Activated CD4-positive, alpha-beta T cell treated with anti-CD3 and anti-CD28 coated beads for 36 hours (primary cell): ENCODE results near the gene GARRE1. TPM values are rescaled to one million over a fixed set of nuclear protein-coding genes. Genes with fewer than 3 reads are reported as not detected.
A peak's percentile ranks its signal among the peaks of the same experiment; 100 is the strongest.
"Not testable (repeated sequence)": the region's sequence is repeated elsewhere in the genome, so short reads cannot be mapped to it uniquely, and the experiment has no call there.

Experiments
- ATAC-seq: fragments of 200-7000 bp; cut with Tn5 transposase; one replicate; pipeline ENCODE4 v1.10.0; 2021; ENCODE audit warnings: mild to moderate bottlenecking, moderate library complexity
- CTCF ChIA-PET: fragments of 350-600 bp; sonication (Branson Sonifier 250); formaldehyde crosslinking; loops from one replicate; lab custom pipeline; 2021; ENCODE audit warnings: antibody characterized with exemption; lab: Charles Lee
- POLR2A ChIA-PET: fragments of 350-600 bp; sonication (Branson Sonifier 250); formaldehyde crosslinking; loops from one replicate; lab custom pipeline; 2021; ENCODE audit warnings: antibody characterized with exemption, inconsistent platforms; lab: Charles Lee
- DNase-seq: peaks from one replicate; pipeline ENCODE4 v3.0.0-alpha.2; 2020
- H3K27ac Mint-ChIP-seq: one replicate; pipeline ENCODE4 v1.8.0; 2021; ENCODE audit warnings: mixed read lengths
- H3K27me3 Mint-ChIP-seq: one replicate; pipeline ENCODE4 v1.8.0; 2021; ENCODE audit warnings: mixed read lengths
- H3K36me3 Mint-ChIP-seq: one replicate; pipeline ENCODE4 v1.8.0; 2021; ENCODE audit warnings: low read depth, mixed read lengths
- H3K4me1 Mint-ChIP-seq: one replicate; pipeline ENCODE4 v1.8.0; 2021; ENCODE audit warnings: mixed read lengths
- H3K4me3 Mint-ChIP-seq: one replicate; pipeline ENCODE4 v1.8.0; 2021; ENCODE audit warnings: mild to moderate bottlenecking, moderate library complexity, mixed read lengths
- H3K9me3 Mint-ChIP-seq: one replicate; pipeline ENCODE4 v1.8.0; 2021; ENCODE audit warnings: low read depth, mixed read lengths
- intact Hi-C, 2 experiments: fragments of 100-400 bp; cut with DNase I in 1 of 2; cut with micrococcal nuclease in 1 of 2; formaldehyde crosslinking; loops; one replicate each; pipeline versions ENCODE4 v1.14.2 to v1.15.1; 2022 to 2024; cut with DNase I, micrococcal nuclease
- total RNA-seq, 2 experiments: library from RNA; stranded (reverse); gene quantifications; one replicate each; pipeline ENCODE4 v1.2.3, GENCODE V29; 2021

GARRE1 gene
- total RNA-seq, 2 experiments from 2014 or later: 14.6 to 16.1 TPM

DNA sequence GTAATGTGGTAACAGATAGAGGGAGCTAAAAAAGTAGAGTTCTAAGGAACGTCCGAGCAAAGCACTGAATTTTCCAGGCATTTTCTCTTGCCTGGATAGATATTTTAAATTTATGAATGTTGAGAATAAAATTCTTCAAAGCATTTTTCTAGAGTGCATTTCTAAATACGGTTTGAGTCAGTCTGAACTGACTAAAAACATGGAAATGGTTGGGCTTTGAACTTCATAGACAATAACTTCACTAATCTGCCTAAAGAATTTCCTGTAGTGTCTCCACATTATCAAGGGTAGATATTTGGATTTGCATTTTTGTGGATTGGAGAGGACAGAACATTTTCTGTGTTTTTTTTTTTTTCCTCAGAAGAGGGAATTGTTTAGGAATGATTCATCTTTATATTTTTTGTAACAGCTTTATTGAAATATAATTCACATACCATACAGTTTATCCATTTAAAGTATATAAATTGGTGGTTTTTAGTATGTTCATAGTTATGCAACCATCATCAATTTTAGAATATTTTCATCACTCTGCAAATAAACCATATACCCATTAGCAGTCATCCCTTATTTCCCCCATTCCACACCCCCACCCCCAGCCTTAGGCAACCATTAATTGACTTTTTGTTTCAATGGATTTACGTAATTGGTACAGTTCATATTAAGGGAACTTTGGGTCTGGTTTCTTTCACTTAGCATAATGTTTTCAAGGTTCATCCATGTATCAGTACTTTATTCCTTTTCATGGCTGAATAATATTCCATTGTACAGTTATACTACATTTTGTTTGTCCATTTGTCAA, 20.7 kb downstream of the GARRE1 start:
- ChIA-PET CTCF (interaction anchor here (0.6 to 1.0 kb wide), 2 partner anchors 12 to 18 kb away, joined by 3 to 4 read pairs; no protein-coding TSS in a partner anchor), POLR2A (no interaction called here)
- Mint-ChIP-seq H3K36me3 (peaks cover 25% of the 10 kb centered on the region), H3K27ac (peak overlapping the region; percentile 11), H3K4me1 (peaks cover 74% of the 10 kb centered on the region), H3K27me3 (no peaks in the 10 kb centered on the region), H3K4me3 (no peak overlapping the region), H3K9me3 (peaks cover 3% of the 10 kb centered on the region)
- intact Hi-C loops: loop anchor here (5.0 to 10.0 kb wide), 3 partner anchors 42 to 900 kb away; partner anchors contain the start of genes CEBPG (in 1 of the 2) and LSM14A (in 1 of the 2)
- ATAC-seq (no peak), DNase-seq (no peak)

DNA sequence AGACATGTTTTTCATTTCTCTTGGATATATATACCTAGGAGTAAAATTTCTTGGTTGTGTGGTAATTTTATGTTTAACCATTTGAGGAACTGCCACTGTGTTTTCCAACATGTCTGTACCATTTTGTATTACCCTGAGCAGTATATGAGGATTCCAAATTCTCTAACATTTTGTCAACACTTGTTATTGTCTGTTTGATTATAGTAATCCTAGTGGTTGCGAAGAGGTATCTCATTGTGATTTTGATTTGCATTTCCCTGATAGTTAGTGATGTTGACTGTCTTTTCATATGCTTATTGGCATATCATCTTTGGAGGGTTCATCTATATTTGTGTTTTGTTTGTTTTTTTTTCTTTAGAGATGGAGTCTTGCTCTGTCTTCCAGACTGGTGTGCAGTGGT, 21.4 kb downstream of the GARRE1 start:
- Mint-ChIP-seq H3K27ac (no peak overlapping the region), H3K36me3 (peaks cover 21% of the 10 kb centered on the region), H3K9me3 (peaks cover 3% of the 10 kb centered on the region), H3K4me3 (no peak overlapping the region), H3K4me1 (peaks cover 67% of the 10 kb centered on the region), H3K27me3 (no peaks in the 10 kb centered on the region)
- DNase-seq (no peak), ATAC-seq (no peak)
- intact Hi-C loops: loop anchor here in 1 of 2 experiments (10.0 kb wide), 1 partner anchor 901 kb away; the partner anchor contains the start of gene CEBPG
- ChIA-PET POLR2A (no interaction called here), CTCF (interaction anchor here (0.6 to 1.1 kb wide), 2 partner anchors 54 to 1222 kb away, joined by 3 read pairs; no protein-coding TSS in a partner anchor)

DNA sequence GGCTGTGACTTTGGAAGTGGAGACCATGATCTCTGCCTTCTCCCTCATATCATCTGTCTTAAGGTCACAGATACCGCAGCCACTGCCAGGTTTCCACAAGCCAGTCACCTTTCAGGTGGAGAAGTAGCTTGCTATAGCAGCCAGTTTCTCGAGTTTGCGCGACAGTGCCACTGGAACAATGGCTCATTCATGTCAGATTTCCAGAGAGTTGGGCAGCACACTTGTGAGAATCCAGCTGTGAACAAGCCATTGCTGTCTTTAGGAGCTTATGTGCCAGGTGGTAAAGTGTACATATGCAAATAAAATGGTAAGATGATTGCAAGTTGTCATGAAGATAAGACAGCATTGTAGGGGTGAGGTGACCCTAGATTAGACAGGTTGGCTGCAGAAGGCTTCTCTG, 22.3 kb downstream of the GARRE1 start:
- no peak for DNase-seq
- ChIA-PET POLR2A (interaction anchor here (0.7 kb wide), 1 partner anchor 20 kb away, joined by 4 read pairs; no protein-coding TSS in a partner anchor), CTCF (interaction anchor here (0.6 to 1.2 kb wide), 5 partner anchors 16 to 1221 kb away, joined by 3 to 4 read pairs (median 3); no protein-coding TSS in a partner anchor)
- ATAC-seq: peak; percentile 10
- H3K4me1 Mint-ChIP-seq: peaks cover 65% of the 10 kb centered on the region
- H3K9me3 Mint-ChIP-seq: peaks cover 3% of the 10 kb centered on the region
- no peaks in the 10 kb centered on the region for H3K27me3 Mint-ChIP-seq
- peak overlapping the region; percentile 69 for H3K27ac Mint-ChIP-seq
- peaks cover 23% of the 10 kb centered on the region for H3K36me3 Mint-ChIP-seq
- intact Hi-C loops: loop anchor here in 1 of 2 experiments (10.0 kb wide), 1 partner anchor 902 kb away; the partner anchor contains the start of gene CEBPG
- H3K4me3 Mint-ChIP-seq: peak overlapping the region; percentile 41

DNA sequence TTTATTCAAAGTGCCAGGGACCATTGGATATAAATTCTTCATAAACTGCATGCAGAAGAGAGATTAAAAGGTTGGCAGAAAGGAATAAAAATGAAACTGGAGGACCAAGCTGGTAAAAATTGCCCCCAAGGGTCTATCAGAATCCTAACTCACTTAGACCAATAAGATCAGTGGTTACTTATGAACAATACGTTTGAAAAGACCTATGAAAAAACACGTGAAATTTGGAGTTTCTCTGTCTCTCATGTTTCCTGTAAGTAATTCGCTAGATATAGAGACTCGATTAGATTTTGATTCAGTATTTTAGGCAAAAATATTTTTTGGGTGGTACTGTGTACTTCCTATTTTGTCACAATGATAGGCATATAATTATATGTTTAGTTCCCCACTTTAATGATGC, 22.9 kb downstream of the GARRE1 start:
- peaks cover 65% of the 10 kb centered on the region for H3K4me1 Mint-ChIP-seq
- no peaks in the 10 kb centered on the region for H3K27me3 Mint-ChIP-seq
- ChIA-PET POLR2A (interaction anchor here (0.7 kb wide), 1 partner anchor 19 kb away, joined by 4 read pairs; no protein-coding TSS in a partner anchor), CTCF (interaction anchor here (1.2 kb wide), 1 partner anchor 15 kb away, joined by 3 read pairs; no protein-coding TSS in a partner anchor)
- DNase-seq (no peak), ATAC-seq (peak; percentile 16)
- peaks cover 23% of the 10 kb centered on the region for H3K36me3 Mint-ChIP-seq
- intact Hi-C loops: loop anchor here in 1 of 2 experiments (10.0 kb wide), 1 partner anchor 902 kb away; the partner anchor contains the start of gene CEBPG
- H3K9me3 Mint-ChIP-seq: peaks cover 3% of the 10 kb centered on the region
- H3K4me3 Mint-ChIP-seq: peak overlapping the region; percentile 41
- H3K27ac Mint-ChIP-seq: peak overlapping the region; percentile 69

DNA sequence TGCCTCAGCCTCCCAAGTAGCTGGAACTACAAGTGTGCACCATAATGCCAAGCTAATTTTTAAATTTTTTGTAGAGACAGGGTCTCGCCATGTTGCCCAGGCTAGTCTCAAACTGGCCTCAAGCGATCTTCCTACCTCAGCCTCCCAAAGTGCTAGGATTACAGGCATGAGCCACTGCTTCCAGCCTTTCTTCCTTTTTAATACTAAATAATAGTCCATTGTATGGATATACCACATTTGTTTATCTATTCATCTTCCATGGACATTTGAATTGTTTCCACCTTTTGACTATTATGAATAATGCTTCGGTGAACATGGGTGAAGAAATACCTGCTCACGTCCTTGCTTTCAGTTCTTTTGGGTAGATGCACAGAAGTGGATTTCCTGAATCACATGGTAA, 24.4 kb downstream of the GARRE1 start:
- Mint-ChIP-seq H3K27me3 (no peaks in the 10 kb centered on the region), H3K36me3 (peaks cover 16% of the 10 kb centered on the region), H3K9me3 (peaks cover 3% of the 10 kb centered on the region), H3K27ac (peak overlapping the region; percentile 43), H3K4me3 (no peak overlapping the region), H3K4me1 (peaks cover 63% of the 10 kb centered on the region)
- ChIA-PET CTCF (no interaction called here), POLR2A (no interaction called here)
- DNase-seq: no peak
- intact Hi-C loops: loop anchor here in 1 of 2 experiments (10.0 kb wide), 1 partner anchor 904 kb away; the partner anchor contains the start of gene CEBPG
- no peak for ATAC-seq

DNA sequence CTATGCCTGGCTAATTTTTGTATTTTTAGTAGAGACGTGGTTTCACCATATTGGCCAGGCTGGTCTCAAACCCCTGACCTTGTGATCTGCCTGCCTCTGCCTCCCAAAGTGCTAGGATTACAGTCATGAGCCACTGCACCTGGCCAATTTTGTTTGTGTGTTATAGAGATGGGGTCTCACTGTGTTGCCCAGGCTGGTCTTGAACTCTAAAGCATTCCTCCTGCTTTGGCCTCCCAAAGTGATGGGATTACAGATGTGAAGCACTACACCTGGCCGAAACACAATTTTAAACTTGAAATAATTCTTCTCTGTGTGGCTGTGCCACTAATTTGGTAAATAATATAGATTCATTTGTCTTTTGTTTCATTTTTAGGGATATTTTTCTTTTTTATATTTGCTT, 27.1 kb downstream of the GARRE1 start:
- ATAC-seq, DNase-seq, intact Hi-C loops, H3K9me3 Mint-ChIP-seq, H3K27ac Mint-ChIP-seq, H3K4me3 Mint-ChIP-seq, H3K27me3 Mint-ChIP-seq, CTCF ChIA-PET: not testable (repeated sequence)
- Mint-ChIP-seq H3K4me1 (peaks cover 43% of the 10 kb centered on the region), H3K36me3 (peaks cover 13% of the 10 kb centered on the region)
- POLR2A ChIA-PET: interaction anchor here (0.5 kb wide), 1 partner anchor 25 kb away, joined by 3 read pairs; no protein-coding TSS in a partner anchor

DNA sequence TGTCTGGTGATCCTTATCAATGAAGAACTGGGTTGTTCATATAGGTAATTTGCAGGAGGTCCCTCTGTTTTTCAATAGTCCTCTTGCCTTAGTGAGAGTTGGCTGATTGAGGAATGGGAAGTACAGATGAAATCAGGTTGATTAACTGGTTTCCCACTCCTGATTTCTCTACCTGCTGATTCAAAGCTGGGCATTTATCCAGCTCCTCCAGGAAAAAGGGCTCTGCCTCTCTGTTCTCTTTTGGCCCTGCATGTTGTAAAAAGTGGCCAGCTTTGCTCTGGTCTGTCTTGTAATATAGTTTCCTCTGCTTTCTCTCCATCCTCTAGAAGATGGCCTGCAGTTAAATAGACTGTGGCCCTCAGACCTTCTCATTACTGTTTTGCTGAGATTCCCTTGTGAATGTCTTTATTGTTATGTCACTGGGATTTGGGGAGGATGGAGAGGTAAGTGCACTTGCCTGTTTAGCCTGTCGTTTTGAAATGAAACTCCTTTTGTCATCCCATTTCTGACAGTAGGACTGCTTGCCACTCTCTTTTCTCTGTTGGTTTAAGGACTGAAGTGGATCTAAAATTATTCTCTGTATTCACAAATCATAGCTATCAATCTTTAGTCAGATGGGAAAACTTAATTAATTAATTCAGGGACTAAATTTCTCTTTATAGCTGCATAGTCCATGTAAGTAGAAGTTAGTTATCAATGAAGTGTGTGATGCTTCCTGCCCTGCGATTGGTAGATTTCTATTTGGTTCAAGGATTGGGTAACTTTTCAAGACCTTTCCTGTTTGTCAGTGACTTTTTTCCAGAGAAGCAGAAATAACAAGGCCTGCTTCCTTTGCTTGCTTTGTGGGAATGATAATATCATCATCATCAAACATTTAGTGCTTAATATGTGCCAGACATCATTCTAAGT, 28.5 kb downstream of the GARRE1 start:
- H3K4me3 Mint-ChIP-seq: no peak overlapping the region
- H3K36me3 Mint-ChIP-seq: peaks cover 18% of the 10 kb centered on the region
- no peak overlapping the region for H3K27ac Mint-ChIP-seq
- ATAC-seq (no peak), DNase-seq (no peak)
- no peaks in the 10 kb centered on the region for H3K27me3 Mint-ChIP-seq
- peaks cover 37% of the 10 kb centered on the region for H3K4me1 Mint-ChIP-seq
- no peaks in the 10 kb centered on the region for H3K9me3 Mint-ChIP-seq
- intact Hi-C loops: no loop called here
- CTCF ChIA-PET: interaction anchor here (0.6 to 1.0 kb wide), 4 partner anchors 60 to 1239 kb away, joined by 3 read pairs; no protein-coding TSS in a partner anchor
- POLR2A ChIA-PET: no interaction called here

DNA sequence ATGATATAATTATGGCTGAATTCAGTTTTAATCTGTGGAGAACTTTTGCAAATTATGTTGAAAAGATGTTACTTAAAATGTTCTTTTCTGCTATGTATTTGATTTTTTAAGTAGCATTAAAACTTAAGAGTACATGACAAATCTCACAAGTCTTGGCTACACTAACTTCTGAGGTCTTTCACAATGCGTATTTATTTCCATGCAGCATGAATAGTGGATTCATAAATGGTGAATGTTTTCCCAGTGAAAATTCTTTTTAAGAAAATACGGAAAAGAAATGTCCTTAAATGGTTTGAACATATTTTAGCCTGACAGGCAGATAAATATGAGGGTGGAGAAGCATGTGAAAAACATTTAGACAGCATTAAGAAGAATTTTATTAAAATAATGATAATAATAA, 30.2 kb downstream of the GARRE1 start:
- H3K27me3 Mint-ChIP-seq: no peaks in the 10 kb centered on the region
- H3K36me3 Mint-ChIP-seq: peaks cover 20% of the 10 kb centered on the region
- no peak overlapping the region for H3K27ac Mint-ChIP-seq
- intact Hi-C loops: no loop called here
- no peak for ATAC-seq
- no peak for DNase-seq
- no peaks in the 10 kb centered on the region for H3K9me3 Mint-ChIP-seq
- ChIA-PET POLR2A (interaction anchor here (0.7 kb wide), 1 partner anchor 67 kb away, joined by 5 read pairs; no protein-coding TSS in a partner anchor), CTCF (no interaction called here)
- H3K4me3 Mint-ChIP-seq: no peak overlapping the region
- peaks cover 39% of the 10 kb centered on the region for H3K4me1 Mint-ChIP-seq

DNA sequence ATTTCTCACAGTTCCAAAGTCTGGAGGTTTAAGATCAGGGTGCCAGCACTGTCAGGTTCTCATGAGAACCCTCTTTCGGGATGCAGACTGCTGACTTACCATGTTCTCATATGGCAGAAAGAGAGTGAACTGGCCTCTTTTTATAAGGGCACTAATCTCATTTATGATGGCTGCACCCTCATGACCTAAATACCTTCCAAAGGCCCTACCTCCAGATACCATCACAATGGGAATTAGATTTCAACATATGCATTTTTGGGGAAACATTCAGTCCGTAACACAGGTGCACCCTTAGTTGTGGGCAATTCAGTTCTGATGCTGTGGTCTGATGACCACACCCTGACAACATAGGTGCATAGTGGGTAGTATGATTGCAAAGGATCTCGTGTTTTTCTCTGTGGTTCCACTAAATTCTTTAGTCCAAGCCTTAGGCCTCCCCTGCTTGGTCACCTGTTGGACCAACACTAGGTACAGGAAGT, 33.3 kb downstream of the GARRE1 start:
- intact Hi-C loops: loop anchor here (1.0 to 2.0 kb wide), 2 partner anchors 17 kb away; no protein-coding TSS in a partner anchor
- ChIA-PET CTCF (interaction anchor here (0.6 to 0.8 kb wide), 2 partner anchors 15 to 28 kb away, joined by 3 to 4 read pairs; no protein-coding TSS in a partner anchor), POLR2A (no interaction called here)
- peaks cover 29% of the 10 kb centered on the region for H3K4me1 Mint-ChIP-seq
- DNase-seq (no peak), ATAC-seq (peak; percentile 11)
- H3K27ac Mint-ChIP-seq: peak overlapping the region; percentile 71
- no peak overlapping the region for H3K4me3 Mint-ChIP-seq
- H3K27me3 Mint-ChIP-seq: no peaks in the 10 kb centered on the region
- peaks cover 12% of the 10 kb centered on the region for H3K36me3 Mint-ChIP-seq
- no peaks in the 10 kb centered on the region for H3K9me3 Mint-ChIP-seq

DNA sequence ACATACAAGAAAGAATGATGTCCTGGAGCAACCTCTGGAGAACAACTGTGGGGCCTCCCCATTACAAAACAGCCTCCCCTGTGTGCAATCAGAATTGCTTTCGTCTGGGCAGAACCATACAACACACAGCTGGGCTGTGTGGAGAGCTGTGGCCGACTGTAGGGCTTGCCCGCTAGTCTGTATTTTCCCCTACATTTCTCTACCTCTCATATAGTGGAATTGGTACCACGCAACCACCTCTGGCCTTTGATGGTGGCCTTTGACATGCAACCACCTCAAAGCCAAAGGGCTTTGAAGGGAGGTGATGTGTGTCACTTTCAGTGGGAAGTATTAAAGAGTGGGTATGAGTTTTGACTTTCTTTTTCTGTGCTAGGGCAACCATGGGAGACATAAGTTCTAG, 34.0 kb downstream of the GARRE1 start:
- ChIA-PET CTCF (interaction anchor here (0.8 to 1.7 kb wide), 2 partner anchors 19 to 28 kb away, joined by 3 to 4 read pairs; no protein-coding TSS in a partner anchor), POLR2A (no interaction called here)
- Mint-ChIP-seq H3K27me3 (no peaks in the 10 kb centered on the region), H3K9me3 (no peaks in the 10 kb centered on the region), H3K4me1 (peaks cover 24% of the 10 kb centered on the region), H3K27ac (peak overlapping the region; percentile 71), H3K36me3 (peaks cover 12% of the 10 kb centered on the region), H3K4me3 (no peak overlapping the region)
- peak; percentile 56 for DNase-seq
- intact Hi-C loops: loop anchor here (1.0 to 2.0 kb wide), 2 partner anchors 18 kb away; no protein-coding TSS in a partner anchor
- ATAC-seq: peak; percentile 80
